Activated CD4-positive, alpha-beta T cell treated with anti-CD3 and anti-CD28 coated beads, Interleukin-2, amount 10 ng/mL, durations not matched to agents 24 days and 14 days (primary cell): ENCODE data around the gene TIGD2. TPM values are rescaled to one million over a fixed set of nuclear protein-coding genes. Genes with fewer than 3 reads are reported as not detected.
"Not testable (repeated sequence)": the region's sequence is repeated elsewhere in the genome, so short reads cannot be mapped to it uniquely, and the experiment has no call there.

Source experiments
- DNase-seq: peaks from one replicate; pipeline ENCODE4 v3.0.0; 2022
- H3K27ac Mint-ChIP-seq: one replicate; pipeline ENCODE4 v1.8.0; 2022; ENCODE audit warnings: mild to moderate bottlenecking, mixed read lengths
- H3K27me3 Mint-ChIP-seq: one replicate; pipeline ENCODE4 v1.8.0; 2022; ENCODE audit warnings: mixed read lengths
- H3K36me3 Mint-ChIP-seq: one replicate; pipeline ENCODE4 v1.8.0; 2022; ENCODE audit warnings: low read depth, mild to moderate bottlenecking, mixed read lengths
- H3K4me1 Mint-ChIP-seq: one replicate; pipeline ENCODE4 v1.8.0; 2021; ENCODE audit warnings: mixed read lengths
- H3K4me3 Mint-ChIP-seq: one replicate; pipeline ENCODE4 v1.8.0; 2022; ENCODE audit warnings: mild to moderate bottlenecking, moderate library complexity, mixed read lengths
- H3K9me3 Mint-ChIP-seq: one replicate; pipeline ENCODE4 v1.8.0; 2021; ENCODE audit warnings: mixed read lengths
- intact Hi-C: fragments of 100-400 bp; cut with micrococcal nuclease; formaldehyde crosslinking; loops from one replicate; pipeline ENCODE4 v1.15.1; 2023
- total RNA-seq: library from RNA; stranded (reverse); gene quantifications from 2 replicates; pipeline ENCODE4 v1.2.3, GENCODE V29; 2022

Gene TIGD2
- total RNA-seq, 1 donor from 2014 or later = 3.5 TPM

- Mint-ChIP-seq H3K9me3 (no peaks in the 10 kb centered on the region), H3K4me1 (no peaks in the 10 kb centered on the region), H3K4me3 (no peak overlapping the region), H3K36me3 (no peaks in the 10 kb centered on the region), H3K27ac (no peak overlapping the region), H3K27me3 (peaks cover 5% of the 10 kb centered on the region)
- intact Hi-C loops = no loop called here
- no peak for DNase-seq
Observed at GRCh38 chr4:89134775-89135319, 23.5 kb downstream of the TIGD2 start.

- Mint-ChIP-seq H3K4me1 (no peaks in the 10 kb centered on the region), H3K27me3 (peaks cover 2% of the 10 kb centered on the region), H3K36me3 (no peaks in the 10 kb centered on the region), H3K9me3 (no peaks in the 10 kb centered on the region), H3K27ac (no peak overlapping the region), H3K4me3 (no peak overlapping the region)
- intact Hi-C loops = no loop called here
- DNase-seq = no peak
Observed at GRCh38 chr4:89136525-89136924, 25.2 kb downstream of the TIGD2 start.

- Mint-ChIP-seq H3K36me3 (no peaks in the 10 kb centered on the region), H3K4me3 (no peak overlapping the region), H3K27me3 (peaks cover 4% of the 10 kb centered on the region), H3K27ac (no peak overlapping the region), H3K4me1 (no peaks in the 10 kb centered on the region), H3K9me3 (no peaks in the 10 kb centered on the region)
- no peak for DNase-seq
- intact Hi-C loops = no loop called here
Observed at GRCh38 chr4:89137231-89137630, 25.9 kb downstream of the TIGD2 start.

GRCh38 chr4:89137695-89138094, 26.4 kb downstream of the TIGD2 start:
- no peak overlapping the region for H3K4me3 Mint-ChIP-seq

GRCh38 chr4:89140168-89140759, 28.9 kb downstream of the TIGD2 start:
- DNase-seq = no peak
- H3K27ac Mint-ChIP-seq = no peak overlapping the region
- peaks cover 6% of the 10 kb centered on the region for H3K9me3 Mint-ChIP-seq
- H3K4me3 Mint-ChIP-seq = no peak overlapping the region
- no peaks in the 10 kb centered on the region for H3K4me1 Mint-ChIP-seq
- intact Hi-C loops = no loop called here
- no peaks in the 10 kb centered on the region for H3K36me3 Mint-ChIP-seq
- H3K27me3 Mint-ChIP-seq = peaks cover 8% of the 10 kb centered on the region

More at GRCh38 chr4:89137695-89138094, 26.4 kb downstream of the TIGD2 start:
- H3K27ac Mint-ChIP-seq = no peak overlapping the region
- H3K36me3 Mint-ChIP-seq = no peaks in the 10 kb centered on the region
- intact Hi-C loops = no loop called here
- DNase-seq = no peak
- H3K27me3 Mint-ChIP-seq = peaks cover 6% of the 10 kb centered on the region
- no peaks in the 10 kb centered on the region for H3K4me1 Mint-ChIP-seq
- H3K9me3 Mint-ChIP-seq = no peaks in the 10 kb centered on the region

- Mint-ChIP-seq H3K27ac (no peak overlapping the region), H3K9me3 (peaks cover 6% of the 10 kb centered on the region), H3K27me3 (peaks cover 8% of the 10 kb centered on the region), H3K36me3 (no peaks in the 10 kb centered on the region), H3K4me1 (no peaks in the 10 kb centered on the region), H3K4me3 (no peak overlapping the region)
- intact Hi-C loops = no loop called here
- DNase-seq = no peak
Observed at GRCh38 chr4:89142691-89143669, 31.6 kb downstream of the TIGD2 start.

GRCh38 chr4:89144652-89145051, 33.3 kb downstream of the TIGD2 start:
- H3K27ac Mint-ChIP-seq, H3K4me3 Mint-ChIP-seq, H3K36me3 Mint-ChIP-seq, H3K4me1 Mint-ChIP-seq, H3K9me3 Mint-ChIP-seq, H3K27me3 Mint-ChIP-seq, DNase-seq, intact Hi-C loops: not testable (repeated sequence)

- H3K36me3 Mint-ChIP-seq = no peaks in the 10 kb centered on the region
- no peak overlapping the region for H3K4me3 Mint-ChIP-seq
- DNase-seq = no peak
- H3K27me3 Mint-ChIP-seq = peaks cover 8% of the 10 kb centered on the region
- no peaks in the 10 kb centered on the region for H3K4me1 Mint-ChIP-seq
- H3K9me3 Mint-ChIP-seq = peaks cover 6% of the 10 kb centered on the region
- intact Hi-C loops = no loop called here
- no peak overlapping the region for H3K27ac Mint-ChIP-seq
Observed at GRCh38 chr4:89146196-89146595, 34.9 kb downstream of the TIGD2 start.

- Mint-ChIP-seq H3K4me1 (no peaks in the 10 kb centered on the region), H3K36me3 (no peaks in the 10 kb centered on the region), H3K27me3 (peaks cover 13% of the 10 kb centered on the region), H3K9me3 (no peaks in the 10 kb centered on the region), H3K27ac (no peak overlapping the region), H3K4me3 (no peak overlapping the region)
- no peak for DNase-seq
- intact Hi-C loops = no loop called here
Observed at GRCh38 chr4:89152972-89153371, 41.6 kb downstream of the TIGD2 start.

- Mint-ChIP-seq H3K27me3 (peaks cover 23% of the 10 kb centered on the region), H3K9me3 (no peaks in the 10 kb centered on the region), H3K36me3 (no peaks in the 10 kb centered on the region), H3K27ac (peak overlapping the region; percentile 56), H3K4me1 (no peaks in the 10 kb centered on the region), H3K4me3 (no peak overlapping the region)
- no peak for DNase-seq
- intact Hi-C loops = no loop called here
Observed at GRCh38 chr4:89156174-89156914, 45.0 kb downstream of the TIGD2 start.

- no peaks in the 10 kb centered on the region for H3K4me1 Mint-ChIP-seq
- H3K27ac Mint-ChIP-seq = no peak overlapping the region
- no peaks in the 10 kb centered on the region for H3K9me3 Mint-ChIP-seq
- peaks cover 26% of the 10 kb centered on the region for H3K27me3 Mint-ChIP-seq
- H3K36me3 Mint-ChIP-seq = no peaks in the 10 kb centered on the region
- intact Hi-C loops = loop anchor here (2.0 kb wide), 2 partner anchors 69 to 277 kb away; no protein-coding TSS in a partner anchor
- H3K4me3 Mint-ChIP-seq = no peak overlapping the region
- no peak for DNase-seq
Observed at GRCh38 chr4:89157488-89158024, 46.2 kb downstream of the TIGD2 start.

GRCh38 chr4:89158884-89159503, 47.7 kb downstream of the TIGD2 start:
- DNase-seq = no peak
- H3K27ac Mint-ChIP-seq = no peak overlapping the region
- H3K4me1 Mint-ChIP-seq = no peaks in the 10 kb centered on the region
- peaks cover 24% of the 10 kb centered on the region for H3K27me3 Mint-ChIP-seq
- intact Hi-C loops = loop anchor here (1.0 to 2.0 kb wide), 3 partner anchors 68 to 742 kb away; no protein-coding TSS in a partner anchor
- no peaks in the 10 kb centered on the region for H3K9me3 Mint-ChIP-seq
- no peak overlapping the region for H3K4me3 Mint-ChIP-seq
- H3K36me3 Mint-ChIP-seq = no peaks in the 10 kb centered on the region

GRCh38 chr4:89160806-89161205, 49.5 kb downstream of the TIGD2 start:
- intact Hi-C loops = no loop called here
- Mint-ChIP-seq H3K4me3 (no peak overlapping the region), H3K9me3 (no peaks in the 10 kb centered on the region), H3K4me1 (no peaks in the 10 kb centered on the region), H3K27ac (no peak overlapping the region), H3K27me3 (peaks cover 20% of the 10 kb centered on the region), H3K36me3 (no peaks in the 10 kb centered on the region)
- DNase-seq = no peak
